ENCODE data around the gene CNOT3. TPM values are rescaled to one million over a fixed set of nuclear protein-coding genes. Genes with fewer than 3 reads are reported as not detected.
A peak's percentile ranks its signal among the peaks of the same experiment; 100 is the strongest.

CNOT3 gene
- total RNA-seq, 1 experiment from 2014 or later = 41.1 TPM

DNA sequence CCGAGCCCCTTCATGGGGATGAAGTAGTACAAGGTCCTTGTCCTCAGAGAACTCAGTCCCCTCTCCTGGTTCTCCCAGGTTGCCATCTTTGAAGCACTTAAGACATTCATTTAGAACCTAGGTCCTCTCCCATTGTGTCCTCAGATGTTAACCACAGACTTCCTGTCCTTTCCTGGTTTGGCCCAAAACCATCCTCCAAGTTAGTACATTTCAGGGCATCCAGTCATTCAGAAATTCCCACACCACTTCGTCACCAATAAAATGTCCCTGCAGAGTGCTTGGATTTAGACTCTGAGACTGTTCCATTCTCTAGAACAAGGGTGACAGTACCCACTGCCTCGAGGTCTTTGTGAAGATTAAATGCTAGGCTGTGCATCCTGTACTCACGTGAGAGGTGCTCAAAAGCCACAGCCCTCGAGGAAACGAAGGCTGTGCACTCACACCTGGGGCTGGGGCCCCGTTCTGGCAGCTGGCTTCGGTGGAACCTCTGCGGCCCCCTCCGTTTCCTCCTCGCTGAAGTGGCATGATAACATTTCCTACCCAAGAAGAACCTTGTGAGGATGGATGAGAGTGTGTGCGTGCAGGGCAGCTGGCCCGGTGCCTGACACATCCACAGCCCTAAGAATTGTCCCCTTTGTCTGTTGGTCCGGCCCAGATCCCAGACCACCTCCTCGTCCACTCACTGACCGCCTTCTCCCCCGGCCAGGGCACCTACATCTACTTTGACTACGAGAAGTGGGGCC lies 17.2 kb downstream of the CNOT3 start:
- Histone ChIP-seq H3K9me2 (replicated peaks; ENCODE audit: low read length) (no peaks in the 10 kb centered on the region), H3K27me3 (ENCODE audit: low read length) (no peaks in the 10 kb centered on the region), H3K36me3 (ENCODE audit: low read depth, low read length) (peaks cover 52% of the 10 kb centered on the region), H3K9me3 (ENCODE audit: low read length) (no peaks in the 10 kb centered on the region), H3F3A (ENCODE audit: low read length, unreplicated experiment) (no peaks in the 10 kb centered on the region), H3K4me2 (ENCODE audit: low read length) (no peak overlapping the region), H3K79me2 (ENCODE audit: low read length) (peaks cover 13% of the 10 kb centered on the region), H3K4me3 (ENCODE audit: low read length) (no peak overlapping the region), H3K27ac (ENCODE audit: low read length) (no peak overlapping the region), H3K9ac (ENCODE audit: low read length) (no peak overlapping the region), H2AFZ (ENCODE audit: low read length) (no peak overlapping the region), H4K20me1 (ENCODE audit: low read length) (no peaks in the 10 kb centered on the region), H3K4me1 (ENCODE audit: insufficient read depth, low read length) (peaks cover 12% of the 10 kb centered on the region)
- intact Hi-C loops (cut with micrococcal nuclease) = no loop called here
- BruUV-seq (replicated peaks) = no TSS peak
- ATAC-seq (no peak), DNase-seq (no peak)
- POLR2A ChIA-PET (ENCODE audit: unreplicated experiment) = no interaction called here
- CTCF ChIA-PET = no interaction called here
- no peak for TF ChIP-seq EZH2 (IDR thresholded peaks at IDR 0.05; ENCODE audit: low read length, unreplicated experiment)
- TF ChIP-seq, protein P1, sequence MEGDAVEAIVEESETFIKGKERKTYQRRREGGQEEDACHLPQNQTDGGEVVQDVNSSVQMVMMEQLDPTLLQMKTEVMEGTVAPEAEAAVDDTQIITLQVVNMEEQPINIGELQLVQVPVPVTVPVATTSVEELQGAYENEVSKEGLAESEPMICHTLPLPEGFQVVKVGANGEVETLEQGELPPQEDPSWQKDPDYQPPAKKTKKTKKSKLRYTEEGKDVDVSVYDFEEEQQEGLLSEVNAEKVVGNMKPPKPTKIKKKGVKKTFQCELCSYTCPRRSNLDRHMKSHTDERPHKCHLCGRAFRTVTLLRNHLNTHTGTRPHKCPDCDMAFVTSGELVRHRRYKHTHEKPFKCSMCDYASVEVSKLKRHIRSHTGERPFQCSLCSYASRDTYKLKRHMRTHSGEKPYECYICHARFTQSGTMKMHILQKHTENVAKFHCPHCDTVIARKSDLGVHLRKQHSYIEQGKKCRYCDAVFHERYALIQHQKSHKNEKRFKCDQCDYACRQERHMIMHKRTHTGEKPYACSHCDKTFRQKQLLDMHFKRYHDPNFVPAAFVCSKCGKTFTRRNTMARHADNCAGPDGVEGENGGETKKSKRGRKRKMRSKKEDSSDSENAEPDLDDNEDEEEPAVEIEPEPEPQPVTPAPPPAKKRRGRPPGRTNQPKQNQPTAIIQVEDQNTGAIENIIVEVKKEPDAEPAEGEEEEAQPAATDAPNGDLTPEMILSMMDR (conservative IDR thresholded peaks at IDR 0.05; ENCODE audit: low read depth, low read length) = no peak
- TF ChIP-seq EZH2phosphoT487 (IDR thresholded peaks at IDR 0.05; ENCODE audit: borderline replicate concordance, low read length) = no peak

DNA sequence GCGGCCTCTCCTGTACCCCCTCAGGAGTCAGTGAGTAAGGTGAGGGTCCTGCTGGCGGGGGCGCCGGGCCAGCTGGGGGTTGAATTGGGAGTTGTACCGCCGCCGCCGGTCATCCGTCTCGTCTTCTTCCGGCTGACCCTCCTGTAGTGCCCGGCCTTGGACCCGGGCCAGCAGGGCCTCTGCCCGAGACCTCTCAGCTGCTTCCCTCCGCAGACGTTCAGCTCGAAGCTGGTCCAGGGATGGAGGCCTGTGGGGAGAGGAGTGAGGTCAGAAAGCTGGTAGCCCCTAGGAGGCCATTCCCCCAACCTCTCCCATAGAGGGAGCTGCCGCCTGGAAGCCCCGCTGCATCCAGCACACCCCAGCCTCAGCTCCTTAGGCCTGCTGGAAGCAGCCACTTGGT lies 18.1 kb downstream of the CNOT3 start:
- no TSS peak for BruUV-seq (replicated peaks)
- TF ChIP-seq, protein P1 (conservative IDR thresholded peaks at IDR 0.05; ENCODE audit: low read depth, low read length) = no peak
- TF ChIP-seq EZH2 (IDR thresholded peaks at IDR 0.05; ENCODE audit: low read length, unreplicated experiment) = no peak
- TF ChIP-seq EZH2phosphoT487 (IDR thresholded peaks at IDR 0.05; ENCODE audit: borderline replicate concordance, low read length) = no peak
- DNase-seq = no peak
- Histone ChIP-seq H3K36me3 (ENCODE audit: low read depth, low read length) (peaks cover 48% of the 10 kb centered on the region), H3K4me1 (ENCODE audit: insufficient read depth, low read length) (peaks cover 14% of the 10 kb centered on the region), H2AFZ (ENCODE audit: low read length) (no peak overlapping the region), H3K79me2 (ENCODE audit: low read length) (peaks cover 15% of the 10 kb centered on the region), H3K27ac (ENCODE audit: low read length) (no peak overlapping the region), H3K9me3 (ENCODE audit: low read length) (no peaks in the 10 kb centered on the region), H3K9ac (ENCODE audit: low read length) (no peak overlapping the region), H4K20me1 (ENCODE audit: low read length) (no peaks in the 10 kb centered on the region), H3K9me2 (replicated peaks; ENCODE audit: low read length) (no peaks in the 10 kb centered on the region), H3K4me2 (ENCODE audit: low read length) (no peak overlapping the region), H3F3A (ENCODE audit: low read length, unreplicated experiment) (no peaks in the 10 kb centered on the region), H3K4me3 (ENCODE audit: low read length) (no peak overlapping the region), H3K27me3 (ENCODE audit: low read length) (no peaks in the 10 kb centered on the region)
- intact Hi-C loops (cut with micrococcal nuclease) = no loop called here
- CTCF ChIA-PET = no interaction called here
- ATAC-seq = no peak
- POLR2A ChIA-PET (ENCODE audit: unreplicated experiment) = no interaction called here

DNA sequence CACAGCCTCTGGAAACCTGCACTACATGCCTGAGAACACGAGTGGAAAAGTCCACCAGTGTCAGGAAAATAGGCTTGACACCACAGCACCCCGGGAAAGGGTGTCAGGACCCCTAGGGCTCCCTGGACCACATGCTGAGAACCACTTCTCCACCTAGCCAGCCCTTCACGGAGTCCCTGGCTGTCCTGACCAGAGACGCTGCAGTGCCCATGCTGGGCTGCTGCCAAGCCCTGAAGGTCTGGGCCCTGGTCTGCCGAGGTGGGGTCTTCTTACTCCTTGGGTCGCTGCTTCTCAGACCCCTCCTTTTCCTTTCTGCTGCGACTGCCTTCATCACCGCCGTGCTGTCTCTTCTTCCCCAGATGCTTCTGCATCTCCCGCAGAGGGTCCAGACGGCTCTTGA lies 18.9 kb downstream of the CNOT3 start:
- no peaks in the 10 kb centered on the region for H4K20me1 ChIP-seq (ENCODE audit: low read length)
- DNase-seq = no peak
- H3K9me3 ChIP-seq (ENCODE audit: low read length) = no peaks in the 10 kb centered on the region
- TF ChIP-seq EZH2 (IDR thresholded peaks at IDR 0.05; ENCODE audit: low read length, unreplicated experiment) (no peak), EZH2phosphoT487 (IDR thresholded peaks at IDR 0.05; ENCODE audit: borderline replicate concordance, low read length) (no peak)
- TF ChIP-seq, protein P1 (conservative IDR thresholded peaks at IDR 0.05; ENCODE audit: low read depth, low read length) = no peak
- TSS peak; percentile 1 for BruUV-seq (replicated peaks)
- ChIA-PET POLR2A (ENCODE audit: unreplicated experiment) (no interaction called here), CTCF (no interaction called here)
- H3K4me3 ChIP-seq (ENCODE audit: low read length) = no peak overlapping the region
- no peaks in the 10 kb centered on the region for H3K27me3 ChIP-seq (ENCODE audit: low read length)
- ATAC-seq = no peak
- H3K4me1 ChIP-seq (ENCODE audit: insufficient read depth, low read length) = peaks cover 22% of the 10 kb centered on the region
- peaks cover 19% of the 10 kb centered on the region for H3K79me2 ChIP-seq (ENCODE audit: low read length)
- H3K4me2 ChIP-seq (ENCODE audit: low read length) = no peak overlapping the region
- H3K9ac ChIP-seq (ENCODE audit: low read length) = no peak overlapping the region
- H3K36me3 ChIP-seq (ENCODE audit: low read depth, low read length) = peaks cover 48% of the 10 kb centered on the region
- intact Hi-C loops (cut with micrococcal nuclease) = no loop called here
- H2AFZ ChIP-seq (ENCODE audit: low read length) = no peak overlapping the region
- no peaks in the 10 kb centered on the region for H3F3A ChIP-seq (ENCODE audit: low read length, unreplicated experiment)
- H3K27ac ChIP-seq (ENCODE audit: low read length) = no peak overlapping the region
- no peaks in the 10 kb centered on the region for H3K9me2 ChIP-seq (replicated peaks; ENCODE audit: low read length)
